GM19455 (cell line): ENCODE data around the gene ST8SIA6.

Source experiments
- ATAC-seq: cut with Tn5 transposase; IDR thresholded peaks from one replicate; pipeline ENCODE4 v1.9.1; 2021; ENCODE audit not compliant: unreplicated experiment

The ST8SIA6 gene

DNA sequence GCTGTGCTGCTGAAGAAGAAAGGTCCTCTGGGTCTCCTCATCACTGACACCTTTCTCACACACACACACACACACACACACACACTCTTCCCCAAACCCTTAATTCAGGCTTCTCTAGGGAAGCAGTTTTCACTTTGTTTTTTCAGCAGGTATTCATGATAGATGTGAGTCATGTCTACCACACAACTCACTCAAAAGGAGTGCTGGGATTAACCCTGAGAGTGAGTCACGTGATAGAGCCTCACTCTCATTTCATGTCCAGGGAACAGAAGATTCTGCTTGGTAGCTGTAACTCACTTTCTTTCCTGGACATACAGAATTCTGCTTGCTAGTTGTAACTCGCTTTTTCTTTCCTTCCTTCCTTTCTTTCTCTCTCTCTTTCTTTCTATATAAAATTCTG is 181.0 kb downstream of the ST8SIA6 start:
- no peak for ATAC-seq

DNA sequence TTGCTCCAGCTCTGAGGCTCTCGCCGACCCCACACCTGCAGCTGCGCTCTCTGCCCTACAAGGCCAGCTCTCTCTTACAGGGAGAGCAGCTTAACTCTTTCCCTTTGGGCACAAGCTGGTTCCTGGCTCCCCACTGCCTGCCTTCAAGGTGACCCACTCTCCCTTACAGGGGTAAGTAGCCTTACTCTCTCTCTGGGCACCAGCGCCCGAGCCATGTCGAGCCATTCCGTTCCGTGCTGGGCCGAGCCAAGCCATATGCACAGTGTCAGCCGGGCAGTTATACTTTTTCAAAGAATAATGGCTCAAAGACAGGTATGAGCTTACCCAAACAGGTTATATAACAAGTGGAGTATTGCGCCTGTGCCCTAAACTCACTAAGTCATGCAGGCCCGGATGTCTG is 181.7 kb downstream of the ST8SIA6 start:
- no peak for ATAC-seq
